GM12878 (cell line): Measurements from ENCODE around the gene ARHGAP44. TPM values are rescaled to one million over a fixed set of nuclear protein-coding genes. Genes with fewer than 3 reads are reported as not detected.

Source experiments
- ATAC-seq: fragments of 200-7000 bp; cut with Tn5 transposase; 3 replicates; pipeline ENCODE4 v1.9.1; 2020; ENCODE audit warnings: mild to moderate bottlenecking, moderate library complexity
- BruUV-seq: library from RNA; stranded (reverse); fragments of 400-500 nt; replicated peaks from 2 replicates; lab custom pipeline; 2021; lab: Mats Ljungman, UMichigan
- CTCF ChIA-PET: fragments of 300-600 bp; sonication (Branson Sonifier 250); formaldehyde crosslinking; extraction: SDS; loops from one replicate; lab custom pipeline; 2021; ENCODE audit warnings: inconsistent platforms; lab: Yijun Ruan, JAX
- POLR2A ChIA-PET: fragments of 350-600 bp; formaldehyde crosslinking; extraction: SDS; loops from one replicate; lab custom pipeline; 2021; ENCODE audit warnings: inconsistent platforms; lab: Charles Lee
- RAD21 ChIA-PET: fragments of 300-600 bp; sonication (Branson Sonifier 250); formaldehyde crosslinking; loops from one replicate; lab custom pipeline; 2023; ENCODE audit warnings: antibody characterized with exemption; ENCODE audit not compliant: unreplicated experiment; lab: Charles Lee
- SMC1A ChIA-PET: fragments of 300-600 bp; sonication (Branson Sonifier 250); formaldehyde crosslinking; loops from one replicate; lab custom pipeline; 2023; ENCODE audit not compliant: unreplicated experiment, uncharacterized antibody; lab: Charles Lee
- DNase-seq: peaks from one replicate; pipeline ENCODE4 v3.0.0-alpha.2; 2011; ENCODE audit warnings: low read depth, low spot score
- FAIRE-seq: peaks from 3 replicates; lab custom pipeline; 2011; peaks lifted over from hg19 to GRCh38; lab: Jason Lieb, UNC
- H2AFZ ChIP-seq: 2 replicates; pipeline ENCODE4 v1.6.0; 2011; ENCODE audit warnings: low read depth, low read length, control low read depth; ENCODE audit not compliant: control insufficient read depth
- H3K27ac ChIP-seq: 2 replicates; pipeline ENCODE4 v1.5.1; 2011; ENCODE audit warnings: control low read depth; ENCODE audit not compliant: control insufficient read depth, insufficient read depth
- H3K27me3 ChIP-seq, 2 experiments: replicated peaks in 1 of 2; 2 replicates each; pipeline versions ENCODE4 v1.6.0 to v1.6.1; 2011; ENCODE audit warnings: low read length in 1 of 2; ENCODE audit not compliant: control insufficient read depth in 2 of 2, insufficient read depth in 2 of 2
- H3K36me3 ChIP-seq, 2 experiments: 2 replicates each; pipeline ENCODE4 v1.5.1; 2011; ENCODE audit warnings: low read length in 1 of 2; ENCODE audit not compliant: control insufficient read depth in 2 of 2, insufficient read depth in 2 of 2
- H3K4me1 ChIP-seq: 2 replicates; pipeline ENCODE4 v1.6.1; 2011; ENCODE audit warnings: mild to moderate bottlenecking, low read length, moderate library complexity, mixed read lengths; ENCODE audit not compliant: control insufficient read depth, insufficient read depth
- H3K4me2 ChIP-seq: 2 replicates; pipeline ENCODE4 v1.6.0; 2011; ENCODE audit warnings: control low read depth; ENCODE audit not compliant: control insufficient read depth, insufficient read depth
- H3K4me3 ChIP-seq: fragments of 200-600 bp; sonication (generic); 2 replicates; pipeline ENCODE4 v1.5.1; 2016
- H3K79me2 ChIP-seq: 2 replicates; pipeline ENCODE4 v1.6.0; 2011; ENCODE audit warnings: low read length; ENCODE audit not compliant: control insufficient read depth, insufficient read depth
- H3K9ac ChIP-seq: 2 replicates; pipeline ENCODE4 v1.8.0; 2011; ENCODE audit warnings: low read length, control low read depth, mixed read lengths; ENCODE audit not compliant: control insufficient read depth, insufficient read depth
- H3K9me3 ChIP-seq: replicated peaks from 3 replicates; pipeline ENCODE4 v1.5.1; 2011; ENCODE audit warnings: mild to moderate bottlenecking, low read length; ENCODE audit not compliant: control insufficient read depth, insufficient read depth
- H4K20me1 ChIP-seq: 2 replicates; pipeline ENCODE4 v1.6.0; 2011; ENCODE audit not compliant: control insufficient read depth, insufficient read depth
- BCLAF1 ChIP-seq: fragments of 450-650 bp; IDR thresholded peaks from 2 replicates; pipeline ENCODE4 v1.6.1; 2017; ENCODE audit warnings: antibody characterized with exemption, mild to moderate bottlenecking, moderate library complexity
- BMI1 ChIP-seq: fragments of 450-650 bp; IDR thresholded peaks from 2 replicates; pipeline ENCODE4 v1.6.1; 2016; ENCODE audit warnings: mild to moderate bottlenecking, moderate library complexity, borderline replicate concordance
- CREB1 ChIP-seq: IDR thresholded peaks from 2 replicates; pipeline ENCODE4 v1.6.1; 2012; ENCODE audit warnings: low read depth, mild to moderate bottlenecking, inconsistent platforms
- LARP7 ChIP-seq: fragments of 450-650 bp; IDR thresholded peaks from 2 replicates; pipeline ENCODE4 v1.6.1; 2017; ENCODE audit warnings: mild to moderate bottlenecking
- MEF2B ChIP-seq: fragments of 450-650 bp; IDR thresholded peaks from 2 replicates; pipeline ENCODE4 v1.6.1; 2018; ENCODE audit warnings: mild to moderate bottlenecking, moderate library complexity; ENCODE audit not compliant: partially characterized antibody, poor library complexity, severe bottlenecking
- MXI1 ChIP-seq: fragments of 150-350 bp; IDR thresholded peaks from 2 replicates; pipeline ENCODE4 v1.6.1; 2011; ENCODE audit warnings: low read depth, mild to moderate bottlenecking, inconsistent platforms, low read length, improper control_type of control experiment
- NBN ChIP-seq: fragments of 450-650 bp; IDR thresholded peaks from 2 replicates; pipeline ENCODE4 v1.6.1; 2016
- PRDM15 ChIP-seq: fragments of 450-650 bp; formaldehyde crosslinking; IDR thresholded peaks from 2 replicates; pipeline ENCODE4 v1.4.0; 2020; ENCODE audit warnings: mild to moderate bottlenecking, moderate library complexity
- REST ChIP-seq: IDR thresholded peaks from 2 replicates; pipeline ENCODE4 v1.6.1; 2012; ENCODE audit warnings: mild to moderate bottlenecking, low read depth, low read length
- SIN3A ChIP-seq: IDR thresholded peaks from 2 replicates; pipeline ENCODE4 v1.6.1; 2012; ENCODE audit warnings: low read depth, low read length, improper control_type of control experiment
- SMARCA5 ChIP-seq: fragments of 450-650 bp; IDR thresholded peaks from 2 replicates; pipeline ENCODE4 v1.6.1; 2017; ENCODE audit warnings: mild to moderate bottlenecking
- WGBS: methylation state at CpG from one replicate; pipeline ENCODE4 v1.1.6; 2016; ENCODE audit warnings: low lambda C conversion rate; ENCODE audit not compliant: insufficient replicate concordance, insufficient coverage; ENCODE audit errors: missing lambda C conversion rate; 5-methylcytosine and 5-hydroxymethylcytosine counted together
- in situ Hi-C: fragments of 300-500 bp; cut with MboI; formaldehyde crosslinking; loops from 9 replicates; pipeline ENCODE4 v1.14.3; 2018; ENCODE audit warnings: mixed read lengths
- intact Hi-C: fragments of 100-400 bp; cut with micrococcal nuclease; formaldehyde crosslinking; loops from one replicate; pipeline ENCODE4 v1.14.2; 2022; ENCODE audit not compliant: unreplicated experiment
- polyA plus RNA-seq, 11 experiments: library from polyadenylated mRNA; depleted of rRNA in 4 of 11; unstranded in 6 of 11; stranded (reverse) in 5 of 11; fragments of >200 nt; fragmentation: Nextera tagmentation in 4 of 11; fragmentation: Illumina TruSeq in 1 of 11; extraction: Ambion mirVana in 4 of 11; extraction: Trizol in 1 of 11; gene quantifications; 1 replicate in 1 of 11; 2 replicates in 10 of 11; pipeline versions ENCODE4 v1.2.1 to v1.2.3, GENCODE V29; 2011 to 2016; ENCODE audit warnings: inconsistent platforms in 2 of 11, missing spikeins in 2 of 11, low read depth in 1 of 11
- total RNA-seq, 4 experiments: library from RNA; depleted of rRNA in 3 of 4; stranded (reverse); fragments of >200 nt in 3 of 4; fragmentation: Illumina TruSeq in 1 of 4; extraction: Trizol in 1 of 4; gene quantifications; 2 replicates each; pipeline versions ENCODE4 v1.2.1 to v1.2.3, GENCODE V29; 2013 to 2021

ARHGAP44 gene
- total and polyA plus RNA-seq, 10 of the 15 experiments (the other 5 are each of a cell fraction or from before 2014, with no cell fraction given), result 0.11 to 1.2 (median 0.48) TPM

GRCh38 chr17:12887088-12887487 lies 97.8 kb downstream of the ARHGAP44 start (continued):
- TF ChIP-seq REST (no peak), SIN3A (no peak), MXI1 (no peak), BMI1 (no peak), LARP7 (no peak)

- no peaks in the 10 kb centered on the region for H3K36me3 ChIP-seq
- WGBS, result 67% methylated on average over 11 of the region's 11 CpGs
- H3K4me1 ChIP-seq, result no peaks in the 10 kb centered on the region
- in situ Hi-C loops (no loop called here), intact Hi-C loops (no loop called here)
- no TSS peak for BruUV-seq
- no peak overlapping the region for H3K9ac ChIP-seq
- no peak for ATAC-seq
- ChIA-PET RAD21 (no interaction called here), POLR2A (no interaction called here), SMC1A (no interaction called here), CTCF (no interaction called here)
- H4K20me1 ChIP-seq, result no peaks in the 10 kb centered on the region
- FAIRE-seq, result no peak
- H3K9me3 ChIP-seq, result peaks cover 2% of the 10 kb centered on the region; the same call in 1 of the 3 replicates
- no peak overlapping the region for H3K4me3 ChIP-seq
- H3K27me3 ChIP-seq, result no peaks in the 10 kb centered on the region
- no peak for DNase-seq
- H2AFZ ChIP-seq, result no peak overlapping the region
- H3K4me2 ChIP-seq, result no peak overlapping the region
- no peak overlapping the region for H3K27ac ChIP-seq
- no peaks in the 10 kb centered on the region for H3K79me2 ChIP-seq
- TF ChIP-seq PRDM15 (CRISPR knock-in tag) (no peak), MEF2B (no peak), NBN (no peak), SMARCA5 (no peak), CREB1 (no peak), BCLAF1 (no peak), BMI1 (no peak)
Observed at GRCh38 chr17:12896180-12896785, 107.0 kb downstream of the ARHGAP44 start.
